OCI-LY1 (cell line): ENCODE measurements around the gene METTL25B.

Source experiments
- EZH2 ChIP-seq: fragments of 200-600 bp; sonication (generic), shearing (Covaris generic); IDR thresholded peaks from 2 replicates; pipeline ENCODE4 v1.8.0; 2017; ENCODE audit warnings: borderline replicate concordance, mixed run types, mild to moderate bottlenecking, antibody characterized with exemption, low read length, moderate library complexity, mixed read lengths
- TF ChIP-seq, protein P1 (sequence below): fragments of 200-600 bp; sonication (generic), shearing (Covaris generic); IDR thresholded peaks from 2 replicates; pipeline ENCODE4 v1.5.1; 2017; ENCODE audit warnings: mild to moderate bottlenecking, antibody characterized with exemption, low read length, moderate library complexity, mixed read lengths

DNA sequence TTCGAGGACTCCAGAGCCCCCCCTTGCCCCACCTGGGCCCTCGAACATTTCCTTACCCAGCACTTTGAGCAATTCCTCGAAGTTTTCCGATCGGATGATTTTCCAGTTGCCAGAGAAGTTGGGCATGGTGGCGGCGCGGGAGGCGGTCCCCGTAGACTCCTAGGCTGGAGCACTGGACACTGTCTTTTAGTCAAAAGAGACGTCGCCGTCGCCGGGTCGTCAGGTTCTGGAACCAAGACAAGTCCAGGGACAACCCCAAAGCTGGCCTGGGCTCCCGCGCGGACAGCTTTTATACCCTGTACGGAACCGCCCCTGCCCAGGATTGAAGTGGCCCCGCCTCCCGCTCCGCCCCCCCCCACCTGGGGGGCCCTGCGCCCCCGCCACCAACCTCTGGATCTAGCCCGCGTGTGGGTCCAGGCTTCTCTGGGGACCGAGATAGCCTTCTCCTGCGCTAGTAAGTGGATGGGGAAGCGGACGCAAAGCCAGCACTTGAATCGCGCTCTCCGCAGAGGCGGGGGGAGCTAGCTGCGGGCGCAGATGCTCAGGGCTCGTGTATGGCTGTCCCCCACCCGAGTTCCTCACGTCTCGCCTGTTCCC, 22.9 kb upstream of the METTL25B start, which contains the start of gene CRABP2:
- TF ChIP-seq, protein P1, sequence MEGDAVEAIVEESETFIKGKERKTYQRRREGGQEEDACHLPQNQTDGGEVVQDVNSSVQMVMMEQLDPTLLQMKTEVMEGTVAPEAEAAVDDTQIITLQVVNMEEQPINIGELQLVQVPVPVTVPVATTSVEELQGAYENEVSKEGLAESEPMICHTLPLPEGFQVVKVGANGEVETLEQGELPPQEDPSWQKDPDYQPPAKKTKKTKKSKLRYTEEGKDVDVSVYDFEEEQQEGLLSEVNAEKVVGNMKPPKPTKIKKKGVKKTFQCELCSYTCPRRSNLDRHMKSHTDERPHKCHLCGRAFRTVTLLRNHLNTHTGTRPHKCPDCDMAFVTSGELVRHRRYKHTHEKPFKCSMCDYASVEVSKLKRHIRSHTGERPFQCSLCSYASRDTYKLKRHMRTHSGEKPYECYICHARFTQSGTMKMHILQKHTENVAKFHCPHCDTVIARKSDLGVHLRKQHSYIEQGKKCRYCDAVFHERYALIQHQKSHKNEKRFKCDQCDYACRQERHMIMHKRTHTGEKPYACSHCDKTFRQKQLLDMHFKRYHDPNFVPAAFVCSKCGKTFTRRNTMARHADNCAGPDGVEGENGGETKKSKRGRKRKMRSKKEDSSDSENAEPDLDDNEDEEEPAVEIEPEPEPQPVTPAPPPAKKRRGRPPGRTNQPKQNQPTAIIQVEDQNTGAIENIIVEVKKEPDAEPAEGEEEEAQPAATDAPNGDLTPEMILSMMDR: no peak
- no peak for TF ChIP-seq EZH2
